NCI-H460 (cell line): ENCODE results near the gene CENPM. TPM values are rescaled to one million over a fixed set of nuclear protein-coding genes. Genes with fewer than 3 reads are reported as not detected.
"Not testable (repeated sequence)": the region's sequence is repeated elsewhere in the genome, so short reads cannot be mapped to it uniquely, and the experiment has no call there.

Experiments
- DNase-seq: peaks from one replicate; pipeline ENCODE4 v3.0.0-alpha.2; 2016; ENCODE audit warnings: low read depth; ENCODE audit errors: extremely low read depth
- total RNA-seq: library from RNA; depleted of rRNA; stranded (reverse); fragments of >200 nt; shearing (Covaris generic); gene quantifications from 2 replicates; pipeline ENCODE4 v1.2.3, GENCODE V29; 2014

CENPM gene
- total RNA-seq, 1 experiment from 2014 or later: 20.7 TPM

DNA sequence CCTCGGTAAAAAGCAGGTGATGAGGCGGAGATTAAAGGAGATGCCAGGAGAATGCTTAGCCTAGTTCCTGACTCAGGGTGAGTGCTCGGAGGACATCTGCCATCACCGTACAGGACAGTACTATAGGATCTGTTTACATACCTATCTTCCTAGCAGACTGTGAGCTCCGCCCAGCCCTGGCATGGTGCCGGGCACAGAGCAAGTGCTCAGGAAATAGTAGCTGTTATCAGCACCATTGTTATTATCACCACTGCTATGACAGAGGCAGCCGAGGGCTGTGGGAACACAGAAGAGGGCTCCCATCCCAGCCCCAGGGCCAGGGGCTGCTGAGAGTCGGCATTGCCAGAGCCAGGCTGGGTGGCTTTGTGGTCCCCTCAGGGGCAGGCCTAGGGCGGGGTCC is 21.6 kb upstream of the CENPM start:
- no peak for DNase-seq

DNA sequence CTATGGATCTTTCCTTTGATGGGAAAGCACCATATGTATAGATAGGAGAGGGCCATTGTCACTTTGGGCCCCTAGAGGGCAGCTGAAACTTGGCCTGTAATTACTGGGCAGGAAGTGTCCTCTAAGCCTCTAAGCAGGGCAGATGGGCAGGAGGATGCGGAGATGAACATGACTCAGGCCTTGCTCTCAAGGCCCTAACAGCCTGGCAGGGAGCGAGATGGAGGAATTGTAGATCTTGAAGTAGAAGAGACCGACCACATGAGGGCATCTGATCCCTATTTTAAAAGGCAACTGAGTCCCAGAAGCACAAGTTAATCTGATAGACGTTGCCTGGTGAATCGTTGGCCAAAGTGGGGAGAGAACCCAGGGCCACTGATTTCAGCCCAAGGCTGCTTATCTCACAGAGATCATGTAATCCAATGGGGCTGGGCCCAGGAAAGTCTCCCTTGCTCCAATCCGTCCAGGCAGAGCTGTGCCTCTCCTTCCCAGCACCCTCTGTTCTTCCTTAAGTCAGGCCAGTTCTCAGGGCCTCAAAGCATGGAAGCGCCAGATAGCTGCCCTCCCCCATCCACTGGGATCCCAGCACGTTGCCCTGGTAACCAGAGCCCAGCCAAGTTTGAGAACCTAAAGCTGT is 19.8 kb upstream of the CENPM start:
- peak; percentile 33 for DNase-seq

DNA sequence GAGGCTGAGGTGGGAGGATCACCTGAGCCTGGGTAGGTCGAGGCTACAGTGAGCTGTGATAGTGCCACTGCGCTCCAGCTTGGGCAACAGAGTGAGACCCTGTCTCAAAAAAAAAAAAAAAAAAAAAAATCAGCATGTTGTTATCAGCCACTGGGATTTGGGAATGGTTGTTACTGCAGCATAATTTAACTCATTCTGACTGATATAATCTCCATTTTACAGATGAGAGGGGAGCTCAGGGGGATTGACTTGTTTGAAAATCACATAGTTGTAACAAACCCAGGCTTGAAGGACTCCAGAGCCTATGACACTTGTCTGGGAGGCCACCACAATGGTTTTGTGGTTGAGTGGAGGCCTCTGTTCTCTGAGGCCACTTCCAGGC is 19.3 kb upstream of the CENPM start:
- no peak for DNase-seq

DNA sequence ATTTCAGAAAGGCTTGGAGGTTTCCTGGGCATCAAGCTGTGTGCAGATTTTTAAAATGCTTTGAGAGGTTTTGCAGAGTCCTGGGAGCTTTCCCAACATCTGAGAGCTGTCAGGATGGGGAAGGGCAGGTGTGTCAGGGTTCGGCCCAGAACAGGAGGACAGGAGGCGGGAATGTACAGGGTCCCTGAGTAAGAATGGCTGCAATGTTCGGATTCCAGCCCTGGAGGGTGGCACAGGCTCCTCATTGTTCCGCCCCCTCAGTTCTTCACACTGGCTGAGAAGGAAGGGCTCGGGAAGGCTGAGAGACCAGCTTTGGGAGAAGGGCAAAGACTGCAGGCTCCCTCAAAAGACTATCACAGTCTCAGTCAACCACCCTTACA is 17.1 kb upstream of the CENPM start:
- no peak for DNase-seq

DNA sequence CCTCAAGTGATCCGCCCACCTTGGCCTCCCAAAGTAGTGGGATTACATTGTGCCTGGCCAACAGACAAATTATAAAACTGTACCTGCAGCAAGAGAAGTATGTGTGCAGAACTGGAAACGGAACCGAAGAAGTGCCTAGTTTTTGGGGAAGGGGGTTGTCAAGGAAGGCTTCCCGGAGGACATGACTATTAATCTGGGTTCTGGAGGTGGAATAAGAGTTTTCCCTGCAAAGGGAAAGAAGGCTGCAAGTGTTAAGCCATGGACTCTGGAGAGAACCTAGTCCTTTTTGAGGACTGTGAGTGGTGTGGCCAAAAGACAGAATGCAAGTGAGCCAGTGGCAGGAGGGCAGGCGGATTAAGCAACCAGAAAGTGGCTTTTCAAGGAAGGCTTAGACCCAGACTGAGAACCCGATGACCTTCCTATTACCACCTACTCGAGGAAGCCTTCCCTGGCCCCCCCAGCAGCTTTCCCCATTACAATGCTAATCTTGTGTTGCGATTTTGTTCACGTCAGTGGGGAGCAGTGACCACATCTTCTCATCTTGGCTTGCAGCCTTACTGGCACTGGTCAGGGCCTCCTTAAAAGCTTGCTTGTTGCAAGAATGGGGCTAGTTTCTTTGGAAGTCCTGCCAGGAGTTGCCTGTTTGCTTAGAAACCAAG is 16.6 kb upstream of the CENPM start:
- DNase-seq: no peak

DNA sequence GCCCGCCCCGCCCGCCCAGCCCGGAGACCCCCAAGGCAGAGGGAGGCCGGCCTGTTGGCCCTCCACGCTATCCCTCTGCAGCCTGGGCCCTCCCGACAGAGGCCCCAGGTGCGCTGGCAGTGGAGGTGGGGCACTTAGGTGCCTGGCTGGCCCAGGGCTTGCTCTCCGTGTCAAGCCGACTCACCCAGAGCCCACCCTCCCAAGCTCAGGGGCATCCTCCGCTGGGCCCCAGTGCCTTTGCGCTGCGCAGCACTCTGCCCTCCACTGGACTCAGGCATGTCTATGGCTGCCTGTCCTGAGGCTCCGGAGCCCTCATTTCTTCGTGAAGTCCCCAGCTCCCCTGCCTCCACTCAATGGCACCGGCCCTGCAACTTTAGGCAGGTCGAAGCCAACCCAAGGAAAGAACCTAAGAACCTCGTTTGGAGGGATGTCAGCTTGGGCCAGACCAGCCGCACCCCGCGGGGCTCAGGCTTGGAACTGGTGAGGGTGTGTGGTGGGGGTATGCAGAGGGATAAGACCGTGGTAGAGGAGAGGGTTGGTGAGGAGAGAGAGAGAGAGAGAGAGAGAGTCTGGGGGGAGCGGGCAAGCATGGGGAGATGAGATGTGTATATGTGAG is 11.1 kb upstream of the CENPM start:
- no peak for DNase-seq

DNA sequence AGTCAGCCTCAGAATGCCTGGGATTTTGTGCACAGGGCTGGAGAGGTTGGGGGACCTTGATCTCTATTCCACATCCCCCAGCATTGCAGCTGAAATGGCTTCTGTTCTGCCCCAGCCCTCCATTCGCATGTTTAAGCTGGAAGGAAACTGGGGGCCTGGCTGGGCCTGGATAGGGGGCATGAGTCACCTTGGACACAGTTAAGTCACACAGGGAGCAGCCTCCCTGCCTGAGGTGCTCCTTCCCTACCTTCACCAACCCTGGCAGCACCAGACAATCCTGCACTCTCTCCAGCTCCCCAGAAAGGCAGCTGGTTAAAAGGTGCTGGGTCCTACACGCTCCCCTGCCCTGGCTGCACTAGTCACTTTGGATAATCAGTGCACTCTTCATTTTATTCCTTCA is 5.8 kb upstream of the CENPM start:
- DNase-seq: no peak

DNA sequence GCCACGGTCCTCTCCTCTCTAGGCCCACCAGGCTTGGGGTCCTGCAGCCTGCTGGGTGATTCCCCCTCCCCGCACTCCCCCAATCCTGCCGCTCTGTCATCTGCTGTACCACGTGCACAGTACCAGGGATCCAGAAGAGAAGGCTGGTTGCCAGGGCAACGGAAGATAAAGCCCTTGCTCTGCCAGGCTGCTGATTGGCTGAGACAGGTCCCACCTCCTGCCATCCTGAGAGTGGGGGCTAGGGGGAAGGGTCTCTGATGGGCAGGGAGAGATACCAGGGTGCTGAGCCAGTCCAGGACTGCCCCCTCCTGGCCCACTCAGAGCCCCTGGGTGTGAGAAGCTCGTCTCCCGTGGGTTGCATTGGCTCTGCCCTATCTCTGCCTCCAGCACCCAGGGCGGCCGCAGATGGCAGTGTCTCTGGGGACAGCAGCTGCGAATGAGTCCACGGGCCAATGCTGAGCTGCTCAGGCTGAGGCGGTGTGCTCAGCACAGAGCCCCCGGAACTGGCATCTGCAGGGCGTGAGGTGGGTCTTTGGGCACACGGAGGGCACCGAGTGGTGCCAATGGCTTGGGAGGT is 5.0 kb upstream of the CENPM start, which contains the start of gene SMIM45:
Gene SMIM45 (plus strand): TSS at position 253 of the 577 bp plus-strand sequence.
- no peak for DNase-seq

DNA sequence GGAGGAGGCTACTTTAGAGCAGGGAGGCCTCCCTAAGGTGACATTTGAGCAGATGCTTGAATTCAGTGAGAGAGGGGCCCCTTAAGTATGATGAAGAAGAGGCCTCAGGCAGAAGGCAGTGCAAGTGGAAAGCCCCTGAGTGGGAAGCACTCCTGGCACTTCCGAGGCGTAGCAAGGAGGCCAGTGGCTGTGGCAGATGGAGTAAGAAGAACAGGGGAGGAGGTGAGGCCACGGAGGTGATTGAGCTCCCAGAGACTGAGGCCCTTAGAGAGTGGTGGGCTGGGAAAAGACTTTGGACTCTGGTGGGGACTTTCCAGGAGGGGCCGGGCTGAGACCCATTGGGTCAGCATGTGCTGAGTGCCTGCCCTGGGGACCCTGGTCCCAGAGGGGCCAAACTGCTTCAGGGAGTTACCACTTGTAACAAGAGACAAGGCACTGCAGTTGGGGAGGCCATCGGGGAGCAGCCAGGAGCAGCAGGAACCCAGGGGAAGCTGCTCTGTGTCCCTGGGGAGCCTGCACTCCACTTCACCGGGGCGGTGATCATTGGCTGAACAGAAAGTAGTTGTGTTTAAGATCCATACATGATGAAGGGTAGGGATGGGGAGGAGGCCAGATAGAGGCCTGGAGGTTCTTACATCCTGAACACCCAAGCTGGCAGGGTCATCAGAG is 2.5 kb upstream of the CENPM start:
- DNase-seq: no peak

DNA sequence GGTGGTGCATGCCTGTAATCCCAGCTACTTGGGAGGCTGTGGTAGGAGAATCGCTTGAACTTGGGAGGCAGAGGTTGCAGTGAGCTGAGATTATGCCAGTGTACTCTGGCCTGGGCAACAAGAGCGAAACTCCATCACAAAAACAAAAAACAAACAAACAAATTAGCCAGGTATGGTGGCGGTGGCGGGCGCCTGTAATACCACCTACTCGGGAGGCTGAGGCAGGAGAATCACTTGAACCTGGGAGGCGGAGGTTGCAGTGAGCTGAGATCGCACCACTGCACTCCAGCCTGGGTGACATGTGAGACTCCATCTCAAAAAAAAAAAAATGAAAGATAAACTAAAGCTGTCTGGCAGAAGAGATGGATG is 2.0 kb upstream of the CENPM start:
- DNase-seq: not testable (repeated sequence)

DNA sequence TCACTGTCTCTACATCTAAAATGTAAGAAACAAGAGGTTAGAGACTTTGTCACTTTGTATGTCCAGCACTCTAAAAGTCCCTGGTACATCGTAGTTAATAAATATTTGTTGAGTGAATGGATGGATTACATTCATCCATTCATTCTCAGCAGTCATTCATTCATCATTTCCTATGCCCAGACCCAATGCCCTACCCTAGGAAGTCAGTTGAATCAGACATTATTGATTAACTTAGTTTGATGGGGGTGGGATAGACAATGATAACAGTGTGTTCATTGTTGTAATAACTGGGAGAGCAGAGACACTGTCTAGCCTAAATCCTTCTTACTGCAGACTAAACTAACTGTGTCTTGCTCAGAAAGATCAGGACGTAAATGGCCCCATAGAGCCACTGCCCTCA is 1.2 kb upstream of the CENPM start:
- DNase-seq: no peak

DNA sequence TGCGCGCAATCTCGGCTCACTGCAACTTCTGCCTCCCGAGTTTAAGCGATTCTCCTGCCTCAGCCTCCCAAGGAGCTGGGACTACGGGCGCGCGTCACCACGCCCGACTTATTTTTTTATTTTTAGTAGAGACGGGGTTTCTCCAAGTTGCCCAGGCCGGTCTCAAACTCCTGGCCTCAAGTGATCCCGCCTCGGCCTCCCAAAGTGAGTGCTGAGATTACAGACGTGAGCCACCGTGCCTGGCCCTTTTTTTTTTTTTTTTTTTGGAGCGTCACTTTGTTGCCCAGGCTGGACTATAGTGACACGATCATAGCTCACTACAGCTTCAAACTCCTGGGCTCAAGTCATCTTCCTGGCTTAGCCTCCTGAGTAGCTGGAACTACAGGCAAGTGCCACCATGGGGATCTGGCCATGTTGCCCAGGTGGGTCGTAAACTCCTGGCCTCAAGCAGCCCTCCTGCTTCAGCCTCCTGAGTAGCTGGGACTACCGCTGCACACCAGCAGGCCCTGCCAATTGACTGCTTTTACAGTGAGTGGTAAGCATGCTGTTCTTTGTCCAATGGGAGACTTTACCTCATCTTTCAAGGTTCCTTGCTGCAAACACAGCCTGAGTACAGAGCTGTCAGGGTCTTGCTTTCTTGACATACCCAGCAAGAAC is 600 bp upstream of the CENPM start:
- DNase-seq: no peak

DNA sequence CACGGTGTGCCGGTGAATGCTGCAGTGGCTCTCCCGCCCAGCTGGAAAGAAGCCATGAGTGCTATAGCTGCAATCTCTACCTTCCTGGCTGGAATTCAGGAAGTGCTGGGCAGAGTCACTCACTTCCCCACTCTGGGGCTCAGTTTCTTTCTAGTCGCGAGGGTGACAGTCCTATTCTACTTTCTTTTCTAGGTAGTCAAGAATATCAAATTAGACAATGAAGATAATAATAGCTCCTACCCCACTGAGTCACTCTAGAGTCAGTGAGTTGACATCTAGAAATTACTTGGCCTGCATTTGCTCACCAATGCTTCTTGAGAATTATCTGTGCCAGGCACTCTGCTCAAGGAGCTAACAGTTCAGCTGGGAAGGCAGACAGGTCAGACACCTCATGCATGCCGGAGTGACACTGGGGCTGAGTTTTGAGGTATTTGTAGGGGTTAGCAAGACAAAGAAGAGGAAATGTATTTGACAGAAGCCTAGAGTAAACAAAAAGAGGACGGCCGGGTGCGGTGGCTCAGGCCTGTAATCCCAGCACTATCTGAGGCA is 3.2 kb downstream of the CENPM start:
- no peak for DNase-seq

DNA sequence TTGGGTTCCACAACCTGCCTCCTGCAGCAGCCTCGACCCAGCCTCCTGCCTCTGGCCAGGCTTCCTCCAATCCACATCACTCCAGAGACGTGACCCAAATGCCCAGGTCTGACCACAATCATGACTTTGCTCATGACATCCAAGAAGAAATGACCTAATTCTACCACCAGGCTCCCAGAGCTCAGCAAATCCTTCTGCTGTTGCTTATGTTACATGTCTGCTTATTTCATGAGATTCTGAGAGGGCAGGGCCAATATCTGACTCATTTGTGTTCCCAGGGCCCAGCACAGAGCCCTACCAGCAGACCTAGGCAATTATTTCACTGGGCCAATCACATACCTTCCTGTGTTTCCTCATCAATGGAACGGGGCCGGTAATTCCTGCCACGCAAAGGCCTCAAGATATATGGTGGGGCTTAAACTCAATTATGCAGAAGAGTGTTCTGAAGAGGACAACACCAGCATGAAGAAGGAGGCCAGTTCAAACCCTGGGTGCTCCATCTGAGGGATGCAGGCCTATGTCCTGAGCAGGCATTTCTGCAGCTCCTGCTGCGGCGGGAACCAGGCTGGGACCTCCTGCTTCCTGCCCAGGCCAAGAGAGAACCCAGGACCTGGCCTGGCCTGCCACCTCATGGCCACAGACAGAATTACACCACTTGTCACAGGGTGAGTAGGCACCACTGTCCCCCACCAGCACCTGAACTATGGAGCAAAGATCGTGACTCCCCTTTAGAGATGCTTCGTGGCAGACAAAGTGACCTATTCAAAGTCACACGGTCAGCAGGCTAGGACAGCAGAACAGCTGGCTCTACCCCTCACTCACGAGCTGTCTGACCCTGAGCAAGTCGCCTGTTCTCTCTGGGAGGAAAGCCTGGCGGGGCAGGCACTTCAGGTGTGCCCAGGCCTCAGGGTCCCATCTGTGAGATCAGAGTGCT is 5.9 kb downstream of the CENPM start:
- peak; percentile 70 for DNase-seq

DNA sequence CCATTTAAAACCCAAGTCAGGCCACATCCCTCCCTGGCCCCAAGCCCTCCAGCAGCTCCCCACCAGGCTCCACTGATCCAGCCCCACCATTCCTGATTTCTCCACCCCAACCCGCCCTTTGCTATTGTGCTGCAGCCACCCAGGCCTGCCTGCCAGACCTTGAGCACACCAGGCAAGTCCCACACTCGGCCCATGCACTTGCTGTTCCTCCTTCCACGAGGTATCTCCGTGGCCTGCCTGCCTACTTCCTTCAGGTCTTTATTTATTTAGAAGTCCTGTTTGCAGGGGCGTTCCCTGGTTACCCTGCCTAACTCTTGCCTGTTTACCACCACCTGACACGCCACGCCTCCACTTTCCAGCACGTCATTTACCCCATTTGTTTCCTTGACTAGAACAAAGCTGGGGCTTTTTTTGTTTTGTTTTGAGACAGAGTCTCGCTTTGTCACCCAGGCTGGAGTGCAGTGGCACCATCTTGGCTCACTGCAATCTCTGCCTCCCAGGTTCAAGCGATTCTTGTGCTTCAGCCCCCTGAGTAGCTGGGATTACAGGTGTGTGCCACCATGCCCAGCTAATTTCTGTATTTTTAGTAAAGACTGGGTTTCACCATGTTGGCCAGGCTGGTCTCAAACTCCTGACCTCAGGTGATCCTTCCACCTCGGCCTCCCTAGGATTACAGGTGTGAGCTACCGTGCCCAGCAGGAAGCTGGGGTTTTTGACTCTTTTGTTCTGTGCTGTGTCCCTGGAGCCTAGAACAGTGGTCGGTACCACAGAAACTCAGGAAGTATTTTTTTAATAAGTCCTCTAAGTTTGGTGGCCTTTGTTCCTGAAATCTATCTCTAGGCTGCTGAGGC is 6.7 kb downstream of the CENPM start:
- DNase-seq: no peak

DNA sequence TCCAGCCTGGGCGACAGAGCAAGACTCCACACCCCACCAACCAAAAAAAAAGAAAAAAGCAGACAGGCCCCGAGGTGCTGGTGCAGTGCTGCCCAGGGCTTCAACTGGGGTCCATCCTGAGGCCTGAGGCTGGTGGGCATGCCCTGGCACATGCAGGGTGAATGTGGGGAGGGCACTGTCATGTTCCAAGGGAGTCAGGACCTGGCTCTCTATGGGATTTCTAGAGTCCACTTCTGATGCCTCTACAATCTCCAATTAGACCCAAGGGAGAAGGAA is 10.1 kb downstream of the CENPM start:
- DNase-seq: no peak

DNA sequence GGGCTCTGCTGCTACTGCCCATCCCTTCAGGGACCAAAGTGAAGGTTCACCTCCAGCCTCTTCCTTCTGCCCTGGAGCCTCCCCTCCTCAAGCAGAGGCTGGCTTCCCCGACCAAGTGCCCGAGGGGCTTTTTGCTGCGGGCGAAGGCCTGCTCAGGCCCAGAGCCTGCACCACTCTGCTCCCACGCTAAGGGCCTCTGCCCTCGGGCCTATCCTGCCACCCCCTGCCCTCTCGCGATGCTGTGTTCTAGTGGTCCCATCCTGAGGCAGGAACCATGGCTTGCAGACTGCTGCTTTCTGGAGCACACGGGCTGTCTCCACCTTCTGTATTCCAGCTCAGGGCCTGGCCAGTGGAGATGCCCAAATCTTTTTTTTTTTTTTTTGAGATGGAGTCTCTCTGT is 11.4 kb downstream of the CENPM start:
- no peak for DNase-seq

DNA sequence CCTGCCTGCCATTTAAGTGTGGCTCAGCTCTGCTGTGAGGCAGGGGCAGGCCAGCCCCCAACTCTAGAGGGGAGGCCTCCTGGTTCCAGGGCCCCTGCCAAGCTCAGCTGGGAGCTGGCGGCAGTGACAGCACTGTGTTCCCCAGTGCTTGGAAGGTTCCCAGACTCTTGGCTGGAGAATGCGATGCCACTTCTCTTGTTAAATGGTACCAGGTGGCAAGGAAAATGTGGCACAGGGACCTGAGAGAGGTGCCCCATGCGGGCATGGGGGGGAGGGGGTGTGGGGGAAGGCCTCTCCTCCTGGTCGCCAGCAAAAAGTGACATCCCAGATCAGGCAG is 12.0 kb downstream of the CENPM start:
- DNase-seq: no peak
